NCI-H187 treated with DMSO at 0.1 percent for 48 hours (cell line): ENCODE results near the gene TMEM218.
"Not testable (repeated sequence)": the region's sequence is repeated elsewhere in the genome, so short reads cannot be mapped to it uniquely, and the experiment has no call there.

ENCODE experiments used
- DNase-seq: peaks from one replicate; lab custom pipeline; 2025; lab: John Stamatoyannopoulos, UW

The TMEM218 gene

GRCh38 chr11:125090151-125090550 is 21.3 kb downstream of the TMEM218 start:
- not testable (repeated sequence) for DNase-seq

GRCh38 chr11:125089481-125089880 is 21.9 kb downstream of the TMEM218 start:
- not testable (repeated sequence) for DNase-seq

GRCh38 chr11:125088576-125089455 is 22.6 kb downstream of the TMEM218 start:
- no peak for DNase-seq

GRCh38 chr11:125088123-125088522 is 23.3 kb downstream of the TMEM218 start:
- no peak for DNase-seq

GRCh38 chr11:125086633-125087296 is 24.7 kb downstream of the TMEM218 start:
- DNase-seq, result no peak

- DNase-seq, result no peak
Observed at GRCh38 chr11:125085301-125086081, 25.9 kb downstream of the TMEM218 start.

- no peak for DNase-seq
Observed at GRCh38 chr11:125084761-125085231, 26.6 kb downstream of the TMEM218 start.

GRCh38 chr11:125084057-125084416 is 27.4 kb downstream of the TMEM218 start:
- no peak for DNase-seq

GRCh38 chr11:125083312-125084056 is 27.9 kb downstream of the TMEM218 start:
- no peak for DNase-seq

- no peak for DNase-seq
Observed at GRCh38 chr11:125082611-125083311, 28.7 kb downstream of the TMEM218 start.

- no peak for DNase-seq
Observed at GRCh38 chr11:125082040-125082439, 29.4 kb downstream of the TMEM218 start.

GRCh38 chr11:125081098-125081798 is 30.2 kb downstream of the TMEM218 start:
- DNase-seq, result no peak

GRCh38 chr11:125080531-125080911 is 30.9 kb downstream of the TMEM218 start:
- DNase-seq, result no peak

GRCh38 chr11:125079878-125080530 is 31.4 kb downstream of the TMEM218 start:
- no peak for DNase-seq

- DNase-seq, result no peak
Observed at GRCh38 chr11:125079151-125079877, 32.1 kb downstream of the TMEM218 start.

- DNase-seq, result no peak
Observed at GRCh38 chr11:125078516-125079140, 32.8 kb downstream of the TMEM218 start.

- DNase-seq, result no peak
Observed at GRCh38 chr11:125078016-125078415, 33.4 kb downstream of the TMEM218 start.

- no peak for DNase-seq
Observed at GRCh38 chr11:125076378-125076945, 35.0 kb downstream of the TMEM218 start.
